Measurements from ENCODE around the gene GHITM. TPM values are rescaled to one million over a fixed set of nuclear protein-coding genes. Genes with fewer than 3 reads are reported as not detected.
"Not testable (repeated sequence)": the region's sequence is repeated elsewhere in the genome, so short reads cannot be mapped to it uniquely, and the experiment has no call there.

GHITM gene
- polyA plus RNA-seq, 1 donor, result 176 TPM

- DNase-seq, result no peak
Measured at GRCh38 chr10:84173501-84173929, 34.2 kb downstream of the GHITM start, which contains the start of gene GPR15LG. TSS of gene GPR15LG (plus strand) at chr10:84173801. CDS start at chr10:84173852, 51 bp downstream.

DNA sequence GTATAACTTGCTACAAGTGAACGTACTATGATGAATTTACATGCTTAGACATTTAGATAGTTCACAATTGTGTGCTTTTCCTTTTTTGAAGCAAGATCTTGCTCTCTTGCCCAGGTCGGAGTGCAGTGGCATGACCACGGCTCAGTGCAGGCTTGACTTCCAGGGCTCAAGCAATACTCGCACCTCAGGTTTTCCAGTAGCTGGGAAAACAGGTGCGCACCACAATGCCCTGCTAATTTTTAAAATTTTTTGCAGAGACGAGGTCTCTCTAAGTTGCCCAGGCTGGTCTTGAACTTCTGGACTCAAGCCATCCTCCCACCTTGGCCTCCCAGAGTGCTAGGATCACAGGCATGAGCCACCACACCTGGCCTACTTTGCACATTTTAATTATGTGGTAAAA, 36.1 kb downstream of the GHITM start:
- DNase-seq, result no peak

GRCh38 chr10:84176351-84176750, 37.0 kb downstream of the GHITM start:
- DNase-seq, result no peak

GRCh38 chr10:84176836-84177474, 37.6 kb downstream of the GHITM start:
- DNase-seq, result no peak

DNA sequence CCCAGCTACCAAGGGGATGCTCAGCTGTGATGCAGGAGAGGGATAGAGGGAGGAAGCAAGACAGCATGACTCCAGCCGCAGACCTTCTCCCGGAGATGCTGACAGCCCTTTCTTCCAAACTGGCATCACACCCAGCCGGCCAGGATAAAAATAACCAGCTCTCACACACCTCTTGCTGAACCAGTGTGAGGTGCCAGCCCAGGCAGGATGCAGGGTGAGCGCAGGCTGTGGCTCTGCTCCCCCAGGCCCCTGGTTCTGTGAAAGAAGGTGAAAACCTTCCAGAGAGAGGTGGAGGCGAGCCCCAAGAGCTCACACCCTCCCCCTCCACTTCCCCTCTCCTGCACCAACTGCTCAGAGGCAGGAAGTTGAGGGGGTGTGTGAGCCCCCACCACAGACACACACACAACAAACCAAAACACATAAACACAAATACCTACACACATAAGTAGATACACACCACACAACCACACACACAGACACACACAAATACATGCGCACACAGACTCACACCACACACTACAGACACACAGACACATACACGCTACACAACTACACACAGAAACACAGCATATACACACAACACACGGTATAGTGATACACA, 38.3 kb downstream of the GHITM start:
- DNase-seq, result no peak

DNA sequence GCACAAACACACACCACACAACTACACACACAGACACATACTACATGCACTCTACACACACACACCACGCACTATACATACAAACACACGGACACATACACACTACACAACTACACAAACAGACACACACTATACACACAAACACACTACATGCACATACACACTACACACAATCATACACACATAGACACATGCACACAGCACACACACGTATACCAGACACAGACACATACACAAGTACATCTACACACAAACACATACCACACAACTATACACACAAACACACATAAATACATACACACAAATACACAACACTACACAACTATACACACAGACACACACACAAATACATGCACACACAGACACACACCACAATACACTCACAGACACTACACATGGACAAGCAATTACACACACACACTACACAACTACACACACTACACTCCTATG, 38.9 kb downstream of the GHITM start:
- DNase-seq, result no peak

DNA sequence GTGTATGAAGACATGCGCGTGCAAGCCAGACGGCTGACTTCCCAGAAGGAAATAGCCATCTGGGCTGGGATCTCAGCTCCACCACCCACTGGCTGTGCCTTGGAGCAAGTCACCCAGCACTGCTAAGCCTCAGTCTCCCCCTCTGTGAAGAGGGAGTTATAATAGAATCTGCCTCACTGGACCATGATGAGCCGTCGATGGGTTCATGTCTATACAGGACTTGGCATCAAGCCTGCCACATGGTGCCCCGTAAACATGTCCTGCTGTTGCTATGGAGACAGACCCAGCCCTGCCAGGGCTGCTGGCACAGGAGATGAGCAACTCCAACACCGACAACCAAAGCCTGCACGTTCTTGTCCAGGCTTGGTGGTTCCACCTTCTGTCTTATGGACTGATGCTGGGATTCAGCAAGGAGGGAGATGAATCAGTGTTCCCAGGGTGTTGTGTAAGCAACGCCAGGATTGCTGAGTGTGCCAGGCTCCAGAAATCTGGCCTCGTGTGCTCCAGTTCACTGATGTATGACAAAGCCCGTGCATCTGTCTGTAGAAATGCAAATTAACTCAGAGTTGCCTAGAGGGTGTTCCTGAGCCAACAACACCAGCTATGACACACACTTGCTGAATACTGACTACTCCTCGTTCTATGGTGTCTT, 39.9 kb downstream of the GHITM start:
- DNase-seq, result no peak

DNA sequence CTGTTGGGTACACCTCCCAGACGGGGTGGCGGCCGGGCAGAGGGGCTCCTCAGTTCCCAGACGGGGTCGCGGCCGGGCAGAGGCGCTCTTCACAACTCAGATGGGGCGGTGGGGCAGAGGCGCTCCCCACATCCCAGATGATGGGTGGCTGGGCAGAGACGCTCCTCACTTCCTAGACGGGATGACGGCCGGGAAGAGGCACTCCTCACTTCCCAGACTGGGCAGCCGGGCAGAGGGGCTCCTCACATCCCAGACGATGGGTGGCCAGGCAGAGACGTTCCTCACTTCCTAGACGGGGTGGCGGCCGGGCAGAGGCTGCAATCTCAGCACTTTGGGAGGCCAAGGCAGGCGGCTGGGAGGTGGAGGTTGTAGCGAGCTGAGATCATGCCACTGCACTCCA, 41.1 kb downstream of the GHITM start:
- not testable (repeated sequence) for DNase-seq

GRCh38 chr10:84181631-84182030, 42.3 kb downstream of the GHITM start:
- no peak for DNase-seq

GRCh38 chr10:84184517-84184916, 45.2 kb downstream of the GHITM start:
- DNase-seq, result no peak

- DNase-seq, result no peak
Measured at GRCh38 chr10:84185526-84186175, 46.3 kb downstream of the GHITM start.

DNA sequence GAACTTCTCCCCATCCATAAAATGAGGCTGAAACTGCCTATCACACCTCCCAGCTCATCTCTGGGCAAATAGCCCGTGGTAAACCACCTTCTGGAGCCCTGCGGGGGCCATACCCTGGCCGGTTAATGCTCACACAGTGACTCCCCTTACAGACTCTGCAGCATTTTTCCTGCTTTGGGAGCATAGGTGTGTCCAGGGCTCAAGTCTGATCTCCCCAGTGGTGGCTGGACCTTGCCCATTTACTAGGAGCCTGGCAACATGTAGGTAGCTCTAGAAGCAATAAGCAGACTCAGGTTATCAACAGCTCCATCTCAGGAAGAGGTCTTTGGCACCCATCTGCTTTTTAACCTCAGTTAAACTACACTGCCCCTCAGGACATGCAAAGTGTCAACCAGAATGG, 49.5 kb downstream of the GHITM start:
- no peak for DNase-seq

DNA sequence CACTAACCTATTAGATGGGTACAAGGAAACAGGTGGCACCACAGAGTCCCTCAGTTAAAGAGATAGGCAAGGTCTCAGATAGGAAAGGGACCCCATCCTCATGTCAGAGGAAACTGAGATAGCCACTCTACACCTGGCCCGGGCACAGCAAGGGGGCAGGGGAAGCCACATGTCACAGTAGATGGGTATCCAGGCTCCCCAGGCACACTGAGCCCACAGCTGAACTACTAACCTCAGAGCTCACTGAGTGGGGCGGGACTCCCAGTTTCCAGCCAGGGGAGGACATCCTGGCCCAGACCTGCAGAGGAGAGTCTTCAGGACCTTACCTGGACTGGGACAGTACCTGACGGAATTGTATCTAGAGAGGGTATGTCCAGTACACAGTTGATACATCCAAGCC, 51.3 kb downstream of the GHITM start:
- no peak for DNase-seq

GRCh38 chr10:84191106-84191505, 51.8 kb downstream of the GHITM start:
- no peak for DNase-seq

- no peak for DNase-seq
Measured at GRCh38 chr10:84193327-84193726, 54.0 kb downstream of the GHITM start.

- DNase-seq, result no peak
Measured at GRCh38 chr10:84193846-84194423, 54.6 kb downstream of the GHITM start.

DNA sequence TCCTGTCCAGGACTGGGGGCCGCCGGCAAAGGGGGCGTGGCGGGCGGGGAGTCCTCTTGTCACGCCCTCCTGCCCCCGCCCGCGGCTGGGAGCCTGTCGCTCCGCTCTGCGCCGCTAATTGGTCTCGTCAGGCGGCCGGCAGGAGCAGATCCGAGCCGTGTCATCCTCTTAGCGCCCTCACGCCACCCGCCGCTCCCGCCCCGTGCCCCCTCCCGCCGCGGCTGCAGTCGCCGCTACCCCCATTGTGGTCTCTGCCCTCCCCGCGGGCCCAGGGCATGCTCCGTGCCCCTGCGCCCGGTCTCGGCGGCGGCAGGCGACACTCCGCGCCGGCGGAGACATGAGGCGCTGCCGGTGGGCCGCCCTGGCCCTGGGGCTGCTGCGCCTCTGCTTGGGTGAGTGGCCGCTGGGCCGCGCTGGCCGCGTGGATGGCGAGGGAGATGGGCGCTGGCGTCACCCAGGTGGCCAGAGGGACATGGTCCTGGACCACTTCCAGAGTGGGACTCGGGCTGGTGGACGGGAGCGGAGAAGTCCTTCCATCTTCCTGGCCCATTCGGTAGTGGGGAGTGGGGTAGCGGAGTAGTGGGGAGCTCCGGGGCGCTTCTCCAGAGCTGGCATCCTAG, 55.2 kb downstream of the GHITM start, which contains the start of gene CDHR1:
CDHR1 (plus strand) TSS at position 114 of the 620 bp plus-strand sequence; CDS start at position 338, 224 bp downstream.
- no peak for DNase-seq

DNA sequence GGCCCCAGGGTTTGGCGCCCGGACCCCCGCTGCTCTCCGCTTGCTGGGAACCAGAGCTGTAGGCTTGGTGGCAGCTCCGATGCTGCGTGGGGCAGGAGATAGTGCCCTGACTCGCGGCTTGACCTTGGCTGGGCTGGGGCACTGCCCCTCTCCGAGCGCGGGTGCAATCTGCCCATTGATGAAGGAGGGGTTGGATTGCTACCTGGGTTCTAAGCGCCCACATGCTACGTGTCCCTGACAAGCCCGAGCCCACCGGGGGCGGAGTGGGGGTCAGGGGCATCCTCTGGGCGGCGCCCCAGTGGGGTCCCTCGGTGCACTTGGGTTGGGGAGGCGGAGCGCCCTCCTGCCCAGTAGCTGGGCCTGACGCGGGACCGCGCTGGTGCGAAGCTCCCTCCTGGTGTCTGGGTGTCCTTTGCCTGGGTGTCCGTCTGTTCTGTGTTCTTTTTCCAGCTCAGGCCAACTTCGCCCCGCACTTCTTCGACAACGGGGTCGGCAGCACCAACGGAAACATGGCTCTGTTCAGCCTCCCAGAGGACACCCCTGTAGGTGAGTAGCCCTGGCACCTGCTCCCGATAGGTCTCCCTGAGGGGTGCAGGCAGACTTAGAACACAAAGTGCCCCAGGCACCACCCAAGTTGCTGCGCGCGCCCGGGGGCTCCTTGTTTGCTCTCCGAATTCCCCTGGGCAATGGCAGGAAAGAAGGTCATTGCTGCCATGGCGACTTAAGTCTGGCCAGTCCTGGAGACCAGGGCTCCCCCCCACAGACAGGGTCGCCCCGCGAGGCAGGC, 55.9 kb downstream of the GHITM start:
- no peak for DNase-seq

- no peak for DNase-seq
Measured at GRCh38 chr10:84196083-84196482, 56.8 kb downstream of the GHITM start.

- DNase-seq, result no peak
Measured at GRCh38 chr10:84196941-84197340, 57.6 kb downstream of the GHITM start.

GRCh38 chr10:84197643-84198042, 58.3 kb downstream of the GHITM start:
- DNase-seq, result no peak

Measured in left kidney (tissue), 2 donors.